ENCODE data around the gene UHMK1. TPM values are rescaled to one million over a fixed set of nuclear protein-coding genes. Genes with fewer than 3 reads are reported as not detected.
"Not testable (repeated sequence)": the region's sequence is repeated elsewhere in the genome, so short reads cannot be mapped to it uniquely, and the experiment has no call there.

UHMK1 gene
- total RNA-seq, 1 donor from 2014 or later, result 43.5 TPM

DNA sequence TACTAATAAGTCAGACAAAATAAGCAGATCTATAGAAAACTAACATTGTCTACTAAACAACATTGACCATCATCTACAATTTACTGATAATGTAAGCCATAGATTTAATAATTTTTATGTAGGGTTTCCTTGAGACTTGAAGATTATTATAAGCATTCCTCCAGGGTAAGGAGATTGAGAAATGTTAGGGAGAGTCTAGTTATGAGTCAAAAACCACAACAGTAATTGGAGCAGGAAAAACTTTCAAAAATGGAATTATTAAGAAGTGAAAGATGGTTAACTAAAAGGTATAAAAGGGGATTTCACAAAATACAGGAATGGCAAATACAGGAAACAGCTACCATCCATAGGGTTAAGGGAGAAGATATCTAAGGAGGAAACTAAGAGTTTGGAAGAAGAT, 12.4 kb upstream of the UHMK1 start:
- peaks cover 10% of the 10 kb centered on the region for H3K9me3 Mint-ChIP-seq (ENCODE audit: unreplicated experiment)
- TF ChIP-seq EZH2 (IDR thresholded peaks at IDR 0.05; ENCODE audit: insufficient read depth, low read length), result no peak
- TF ChIP-seq, protein P1, sequence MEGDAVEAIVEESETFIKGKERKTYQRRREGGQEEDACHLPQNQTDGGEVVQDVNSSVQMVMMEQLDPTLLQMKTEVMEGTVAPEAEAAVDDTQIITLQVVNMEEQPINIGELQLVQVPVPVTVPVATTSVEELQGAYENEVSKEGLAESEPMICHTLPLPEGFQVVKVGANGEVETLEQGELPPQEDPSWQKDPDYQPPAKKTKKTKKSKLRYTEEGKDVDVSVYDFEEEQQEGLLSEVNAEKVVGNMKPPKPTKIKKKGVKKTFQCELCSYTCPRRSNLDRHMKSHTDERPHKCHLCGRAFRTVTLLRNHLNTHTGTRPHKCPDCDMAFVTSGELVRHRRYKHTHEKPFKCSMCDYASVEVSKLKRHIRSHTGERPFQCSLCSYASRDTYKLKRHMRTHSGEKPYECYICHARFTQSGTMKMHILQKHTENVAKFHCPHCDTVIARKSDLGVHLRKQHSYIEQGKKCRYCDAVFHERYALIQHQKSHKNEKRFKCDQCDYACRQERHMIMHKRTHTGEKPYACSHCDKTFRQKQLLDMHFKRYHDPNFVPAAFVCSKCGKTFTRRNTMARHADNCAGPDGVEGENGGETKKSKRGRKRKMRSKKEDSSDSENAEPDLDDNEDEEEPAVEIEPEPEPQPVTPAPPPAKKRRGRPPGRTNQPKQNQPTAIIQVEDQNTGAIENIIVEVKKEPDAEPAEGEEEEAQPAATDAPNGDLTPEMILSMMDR (IDR thresholded peaks at IDR 0.05; ENCODE audit: insufficient read depth, low read depth, low read length), result no peak
- H3K4me1 ChIP-seq (ENCODE audit: insufficient read depth, low read length), result no peaks in the 10 kb centered on the region
- H3K27ac ChIP-seq (ENCODE audit: low read depth, low read length), result no peak overlapping the region
- no peaks in the 10 kb centered on the region for H3K4me1 Mint-ChIP-seq (ENCODE audit: low read depth, unreplicated experiment)
- H3K36me3 ChIP-seq (ENCODE audit: insufficient read depth, low read length), result no peaks in the 10 kb centered on the region
- no peaks in the 10 kb centered on the region for H3K27me3 ChIP-seq (ENCODE audit: insufficient read depth, low read length)
- H3K36me3 Mint-ChIP-seq (ENCODE audit: low read depth, unreplicated experiment), result no peaks in the 10 kb centered on the region
- no peaks in the 10 kb centered on the region for H3K9me3 ChIP-seq (ENCODE audit: insufficient read depth, low read depth, low read length)
- no peak overlapping the region for H3K4me3 Mint-ChIP-seq (ENCODE audit: unreplicated experiment)
- H3K79me2 ChIP-seq (ENCODE audit: insufficient read depth, low read length), result no peaks in the 10 kb centered on the region
- peaks cover 3% of the 10 kb centered on the region for H3K27me3 Mint-ChIP-seq (ENCODE audit: low read depth, unreplicated experiment)
- no peak overlapping the region for H3K27ac Mint-ChIP-seq (ENCODE audit: unreplicated experiment)
- no peaks in the 10 kb centered on the region for H4K20me1 ChIP-seq (ENCODE audit: insufficient read depth, low read length)
- no peak overlapping the region for H3K9ac ChIP-seq (ENCODE audit: low read length)
- no peak overlapping the region for H3K4me3 ChIP-seq (ENCODE audit: insufficient read depth, low read depth, low read length)
- peak; percentile 5 for DNase-seq (ENCODE audit: low read depth)
- no peak for FAIRE-seq
- no peak overlapping the region for H2AFZ ChIP-seq (ENCODE audit: low read depth, low read length)
- no peak overlapping the region for H3K4me2 ChIP-seq (ENCODE audit: low read length)

DNA sequence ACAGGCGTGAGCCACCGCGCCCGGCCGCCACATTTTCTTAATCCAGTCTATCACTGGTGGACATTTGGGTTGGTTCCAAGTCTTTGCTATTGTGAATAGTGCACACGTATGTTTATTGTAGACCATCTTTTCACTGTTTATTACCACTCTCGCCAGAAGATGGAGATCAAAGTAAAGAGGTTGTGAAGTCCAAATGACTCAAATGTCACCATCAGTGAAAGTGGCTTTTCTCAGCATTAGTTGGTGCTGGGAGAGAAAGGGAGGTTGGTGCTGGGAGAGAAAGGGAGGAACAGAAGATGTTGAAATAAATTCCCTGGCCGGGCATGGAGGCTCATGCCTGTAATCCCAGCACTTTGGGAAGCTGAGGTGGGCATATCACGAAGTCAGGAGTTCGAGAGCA, 10.4 kb upstream of the UHMK1 start:
- Mint-ChIP-seq H3K9me3 (ENCODE audit: unreplicated experiment) (no peaks in the 10 kb centered on the region), H3K36me3 (ENCODE audit: low read depth, unreplicated experiment) (no peaks in the 10 kb centered on the region), H3K27ac (ENCODE audit: unreplicated experiment) (no peak overlapping the region), H3K4me3 (ENCODE audit: unreplicated experiment) (no peak overlapping the region), H3K27me3 (ENCODE audit: low read depth, unreplicated experiment) (peaks cover 3% of the 10 kb centered on the region), H3K4me1 (ENCODE audit: low read depth, unreplicated experiment) (no peaks in the 10 kb centered on the region)
- Histone ChIP-seq H3K79me2 (ENCODE audit: insufficient read depth, low read length) (no peaks in the 10 kb centered on the region), H4K20me1 (ENCODE audit: insufficient read depth, low read length) (no peaks in the 10 kb centered on the region), H3K27ac (ENCODE audit: low read depth, low read length) (no peak overlapping the region), H3K9me3 (ENCODE audit: insufficient read depth, low read depth, low read length) (no peaks in the 10 kb centered on the region), H3K4me1 (ENCODE audit: insufficient read depth, low read length) (no peaks in the 10 kb centered on the region), H3K36me3 (ENCODE audit: insufficient read depth, low read length) (no peaks in the 10 kb centered on the region), H3K4me2 (ENCODE audit: low read length) (no peak overlapping the region), H3K4me3 (ENCODE audit: insufficient read depth, low read depth, low read length) (no peak overlapping the region), H3K9ac (ENCODE audit: low read length) (no peak overlapping the region), H3K27me3 (ENCODE audit: insufficient read depth, low read length) (peaks cover 2% of the 10 kb centered on the region), H2AFZ (ENCODE audit: low read depth, low read length) (no peak overlapping the region)
- DNase-seq (ENCODE audit: low read depth), result no peak
- FAIRE-seq, result no peak
- TF ChIP-seq, protein P1 (IDR thresholded peaks at IDR 0.05; ENCODE audit: insufficient read depth, low read depth, low read length), result no peak
- no peak for TF ChIP-seq EZH2 (IDR thresholded peaks at IDR 0.05; ENCODE audit: insufficient read depth, low read length)

DNA sequence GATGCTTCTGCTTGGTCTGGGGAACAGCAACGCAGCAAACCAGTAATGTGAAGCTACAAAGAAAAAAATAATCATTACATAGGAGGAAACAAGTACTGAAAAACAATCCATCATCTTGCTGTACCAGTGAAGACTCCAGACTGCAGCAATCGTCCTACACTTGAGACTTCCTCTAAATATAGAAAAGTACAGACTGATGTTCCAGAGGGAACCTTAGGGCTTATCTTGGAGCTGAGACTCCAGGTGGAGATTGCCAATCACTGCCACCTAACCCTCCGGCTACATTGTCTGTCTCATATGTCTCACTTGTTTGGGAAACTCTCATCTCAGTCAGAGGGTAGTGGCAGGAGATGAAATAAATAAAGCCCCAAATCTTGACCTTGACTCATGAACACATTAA, 9.4 kb upstream of the UHMK1 start:
- Histone ChIP-seq H4K20me1 (ENCODE audit: insufficient read depth, low read length) (no peaks in the 10 kb centered on the region), H3K4me2 (ENCODE audit: low read length) (no peak overlapping the region), H3K36me3 (ENCODE audit: insufficient read depth, low read length) (no peaks in the 10 kb centered on the region), H3K79me2 (ENCODE audit: insufficient read depth, low read length) (no peaks in the 10 kb centered on the region), H3K27me3 (ENCODE audit: insufficient read depth, low read length) (peaks cover 3% of the 10 kb centered on the region), H2AFZ (ENCODE audit: low read depth, low read length) (no peak overlapping the region), H3K4me3 (ENCODE audit: insufficient read depth, low read depth, low read length) (no peak overlapping the region), H3K27ac (ENCODE audit: low read depth, low read length) (no peak overlapping the region), H3K4me1 (ENCODE audit: insufficient read depth, low read length) (no peaks in the 10 kb centered on the region), H3K9me3 (ENCODE audit: insufficient read depth, low read depth, low read length) (no peaks in the 10 kb centered on the region), H3K9ac (ENCODE audit: low read length) (no peak overlapping the region)
- DNase-seq (ENCODE audit: low read depth) (no peak), FAIRE-seq (no peak)
- Mint-ChIP-seq H3K4me1 (ENCODE audit: low read depth, unreplicated experiment) (no peaks in the 10 kb centered on the region), H3K4me3 (ENCODE audit: unreplicated experiment) (no peak overlapping the region), H3K36me3 (ENCODE audit: low read depth, unreplicated experiment) (no peaks in the 10 kb centered on the region), H3K27ac (ENCODE audit: unreplicated experiment) (no peak overlapping the region), H3K27me3 (ENCODE audit: low read depth, unreplicated experiment) (peaks cover 9% of the 10 kb centered on the region), H3K9me3 (ENCODE audit: unreplicated experiment) (no peaks in the 10 kb centered on the region)
- TF ChIP-seq, protein P1 (IDR thresholded peaks at IDR 0.05; ENCODE audit: insufficient read depth, low read depth, low read length), result no peak
- TF ChIP-seq EZH2 (IDR thresholded peaks at IDR 0.05; ENCODE audit: insufficient read depth, low read length), result no peak

DNA sequence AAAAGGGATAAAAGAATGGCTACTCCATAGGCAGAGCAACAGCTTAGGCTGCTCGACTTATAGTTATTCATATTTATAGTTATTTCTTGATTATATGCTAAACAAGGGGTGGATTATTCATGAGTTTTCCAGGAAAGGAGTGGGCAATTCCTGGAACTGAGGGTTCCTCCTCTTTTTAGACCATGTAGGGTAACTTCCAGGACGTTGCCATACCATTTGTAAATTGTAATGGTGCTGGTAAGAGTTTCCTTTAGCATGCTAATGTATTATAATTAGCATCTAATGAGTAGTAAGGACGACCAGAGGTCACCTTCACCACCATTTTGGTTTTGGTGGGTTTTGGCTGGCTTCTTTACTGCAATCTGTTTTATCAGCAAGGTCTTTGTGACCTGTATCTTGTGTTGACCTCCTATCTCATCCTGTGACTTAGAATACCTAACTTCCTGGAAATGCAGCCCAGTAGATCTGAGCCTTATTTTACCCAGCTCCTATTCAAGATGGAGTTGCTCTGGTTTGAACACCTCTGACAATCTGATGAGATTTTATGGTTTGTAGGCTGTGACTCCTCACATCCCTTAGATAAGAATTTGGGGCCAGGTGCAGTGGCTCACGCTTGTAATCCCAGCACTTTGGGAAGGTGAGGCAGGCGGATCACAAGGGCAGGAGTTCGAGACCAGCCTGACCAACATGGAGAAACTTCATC, 1.9 kb upstream of the UHMK1 start:
- FAIRE-seq; H3K36me3 ChIP-seq (ENCODE audit: insufficient read depth, low read length); H2AFZ ChIP-seq (ENCODE audit: low read depth, low read length); H3K36me3 Mint-ChIP-seq (ENCODE audit: low read depth, unreplicated experiment); H3K27ac ChIP-seq (ENCODE audit: low read depth, low read length); DNase-seq (ENCODE audit: low read depth); H3K9ac ChIP-seq (ENCODE audit: low read length); H3K27me3 ChIP-seq (ENCODE audit: insufficient read depth, low read length); H3K9me3 ChIP-seq (ENCODE audit: insufficient read depth, low read depth, low read length); H3K4me2 ChIP-seq (ENCODE audit: low read length); H3K27ac Mint-ChIP-seq (ENCODE audit: unreplicated experiment); H4K20me1 ChIP-seq (ENCODE audit: insufficient read depth, low read length); H3K9me3 Mint-ChIP-seq (ENCODE audit: unreplicated experiment); H3K27me3 Mint-ChIP-seq (ENCODE audit: low read depth, unreplicated experiment); H3K4me3 ChIP-seq (ENCODE audit: insufficient read depth, low read depth, low read length): not testable (repeated sequence)
- Mint-ChIP-seq H3K4me3 (ENCODE audit: unreplicated experiment) (peak overlapping the region; percentile 62), H3K4me1 (ENCODE audit: low read depth, unreplicated experiment) (peaks cover 13% of the 10 kb centered on the region)
- H3K4me1 ChIP-seq (ENCODE audit: insufficient read depth, low read length), result peaks cover 10% of the 10 kb centered on the region
- peaks cover 37% of the 10 kb centered on the region for H3K79me2 ChIP-seq (ENCODE audit: insufficient read depth, low read length)

All from astrocyte (in vitro differentiated cells and primary cell).